SU-DHL-6 (cell line): ENCODE data around the gene ENDOU.

Experiments used
- H2AFZ ChIP-seq: fragments of 200-600 bp; sonication (generic); 2 replicates; pipeline ENCODE4 v1.6.1; 2014; ENCODE audit warnings: low read depth, mild to moderate bottlenecking, moderate library complexity, mixed read lengths, antibody characterized with exemption, low read length; ENCODE audit not compliant: severe bottlenecking
- H3F3A ChIP-seq: fragments of 200-600 bp; shearing (Covaris generic); 2 replicates; pipeline ENCODE4 v1.6.0; 2016; ENCODE audit warnings: antibody characterized with exemption, mild to moderate bottlenecking; ENCODE audit not compliant: insufficient read depth
- H3K27ac ChIP-seq: fragments of 200-600 bp; sonication (generic); 2 replicates; pipeline ENCODE4 v1.5.1; 2016; ENCODE audit warnings: low read depth, mild to moderate bottlenecking, low read length, moderate library complexity, mixed read lengths
- H3K27me3 ChIP-seq: fragments of 200-600 bp; sonication (generic), shearing (Covaris generic); 2 replicates; pipeline ENCODE4 v1.6.0; 2014; ENCODE audit warnings: mild to moderate bottlenecking, low read length
- H3K36me3 ChIP-seq: fragments of 200-600 bp; sonication (generic); 2 replicates; pipeline ENCODE4 v1.6.1; 2014; ENCODE audit warnings: mild to moderate bottlenecking, low read length, mixed read lengths
- H3K4me2 ChIP-seq: fragments of 300-600, 200-600 bp; shearing (Covaris generic), sonication (generic); 2 replicates; pipeline ENCODE4 v1.6.0; 2014; ENCODE audit warnings: low read length, low read depth, mild to moderate bottlenecking; ENCODE audit not compliant: poor library complexity, severe bottlenecking
- H3K4me3 ChIP-seq: fragments of 200-600 bp; sonication (generic); 2 replicates; pipeline ENCODE4 v1.5.1; 2014; ENCODE audit warnings: antibody characterized with exemption, low read length, mild to moderate bottlenecking, mixed read lengths; ENCODE audit not compliant: insufficient read depth, poor library complexity, severe bottlenecking
- H3K79me2 ChIP-seq: fragments of 200-600 bp; sonication (generic); 2 replicates; pipeline ENCODE4 v1.6.1; 2014; ENCODE audit warnings: mild to moderate bottlenecking, low read length, moderate library complexity; ENCODE audit not compliant: insufficient read depth
- H3K9ac ChIP-seq: fragments of 200-600 bp; sonication (generic); 2 replicates; pipeline ENCODE4 v1.7.0; 2014; ENCODE audit warnings: mild to moderate bottlenecking, low read length
- H3K9me2 ChIP-seq: fragments of 200-600 bp; sonication (generic); replicated peaks from 2 replicates; pipeline ENCODE4 v1.6.1; 2014; ENCODE audit warnings: low read length; ENCODE audit not compliant: insufficient read depth
- H3K9me3 ChIP-seq: fragments of 200-600 bp; sonication (generic); 2 replicates; pipeline ENCODE4 v1.6.1; 2014; ENCODE audit warnings: low read length, mixed read lengths; ENCODE audit not compliant: insufficient read depth
- H4K20me1 ChIP-seq: fragments of 200-600 bp; sonication (generic); 2 replicates; pipeline ENCODE4 v1.6.1; 2014; ENCODE audit warnings: low read depth, mild to moderate bottlenecking, antibody characterized with exemption, low read length, moderate library complexity, mixed read lengths
- CTCF ChIP-seq: fragments of 200-600 bp; sonication (generic); IDR thresholded peaks from one replicate; pipeline ENCODE4 v1.5.1; 2017; ENCODE audit warnings: antibody characterized with exemption, mild to moderate bottlenecking, low read length, moderate library complexity; ENCODE audit not compliant: insufficient read depth, poor library complexity, severe bottlenecking
- EZH2phosphoT487 ChIP-seq: fragments of 200-600 bp; sonication (generic), shearing (Covaris generic); conservative IDR thresholded peaks from 2 replicates; pipeline ENCODE4 v1.6.1; 2018; ENCODE audit warnings: mild to moderate bottlenecking, antibody characterized with exemption, low read length, moderate library complexity, mixed read lengths

Gene ENDOU

GRCh38 chr12:47698055-47698454 is 27.2 kb downstream of the ENDOU start:
- H3K9me2 ChIP-seq: no peaks in the 10 kb centered on the region
- H3K4me2 ChIP-seq: no peak overlapping the region
- no peak overlapping the region for H2AFZ ChIP-seq
- H3K27ac ChIP-seq: no peak overlapping the region
- peaks cover 17% of the 10 kb centered on the region for H3K79me2 ChIP-seq
- H3K9ac ChIP-seq: no peak overlapping the region
- H3K27me3 ChIP-seq: no peaks in the 10 kb centered on the region
- H3K4me3 ChIP-seq: no peak overlapping the region
- no peaks in the 10 kb centered on the region for H3K9me3 ChIP-seq
- no peaks in the 10 kb centered on the region for H4K20me1 ChIP-seq
- H3K36me3 ChIP-seq: peaks cover 49% of the 10 kb centered on the region
- peaks cover 4% of the 10 kb centered on the region; the same call in 1 of the 2 replicates for H3F3A ChIP-seq
- TF ChIP-seq EZH2phosphoT487 (no peak), CTCF (no peak)

GRCh38 chr12:47689215-47689614 is 36.1 kb downstream of the ENDOU start:
- Histone ChIP-seq H3K4me2 (no peak overlapping the region), H2AFZ (no peak overlapping the region), H3K36me3 (peaks cover 32% of the 10 kb centered on the region), H3F3A (peaks cover 6% of the 10 kb centered on the region; the same call in 1 of the 2 replicates), H3K79me2 (no peaks in the 10 kb centered on the region), H3K9me3 (no peaks in the 10 kb centered on the region), H3K27ac (no peak overlapping the region), H4K20me1 (no peaks in the 10 kb centered on the region), H3K27me3 (no peaks in the 10 kb centered on the region), H3K4me3 (no peak overlapping the region), H3K9me2 (no peaks in the 10 kb centered on the region), H3K9ac (no peak overlapping the region)
- TF ChIP-seq CTCF: no peak
- no peak for TF ChIP-seq EZH2phosphoT487

DNA sequence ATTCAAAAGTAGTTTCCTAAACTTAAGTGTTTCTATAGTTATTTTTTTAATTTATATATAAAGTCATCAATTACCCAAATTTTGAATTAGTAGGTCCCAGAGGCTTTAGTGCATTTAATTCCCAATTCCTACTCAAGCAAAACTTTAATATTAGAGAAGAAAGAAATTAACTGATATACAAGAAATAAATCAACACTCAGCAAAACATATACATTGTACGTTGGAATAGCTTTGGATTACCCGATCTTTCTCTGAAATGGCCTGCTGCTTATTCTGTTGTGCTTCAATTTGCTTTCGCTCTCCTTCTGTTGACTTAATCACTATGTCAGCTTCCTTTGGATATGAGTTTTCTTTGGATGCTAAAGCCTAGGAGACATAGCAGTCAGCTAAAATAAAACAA is 37.7 kb downstream of the ENDOU start:
- Histone ChIP-seq H3K27me3 (no peaks in the 10 kb centered on the region), H2AFZ (no peak overlapping the region), H3K9me2 (no peaks in the 10 kb centered on the region), H3K4me2 (no peak overlapping the region), H3K9me3 (no peaks in the 10 kb centered on the region), H3K27ac (no peak overlapping the region), H3K9ac (no peak overlapping the region), H4K20me1 (no peaks in the 10 kb centered on the region), H3K36me3 (peaks cover 28% of the 10 kb centered on the region), H3K4me3 (no peak overlapping the region), H3K79me2 (no peaks in the 10 kb centered on the region), H3F3A (peaks cover 12% of the 10 kb centered on the region; the same call in 1 of the 2 replicates)
- TF ChIP-seq CTCF (no peak), EZH2phosphoT487 (no peak)
